PC-9 (cell line): ENCODE measurements around the gene MANEAL.

ENCODE experiments used
- EZH2 ChIP-seq: fragments of 200-600 bp; sonication (generic); IDR thresholded peaks from 2 replicates; pipeline ENCODE4 v1.8.0; 2017; ENCODE audit warnings: antibody characterized with exemption, low read depth
- TF ChIP-seq, protein P1 (sequence below): fragments of 200-600 bp; sonication (generic); conservative IDR thresholded peaks from 2 replicates; pipeline ENCODE4 v1.6.1; 2017; ENCODE audit warnings: mixed run types, antibody characterized with exemption, mild to moderate bottlenecking, moderate library complexity

GRCh38 chr1:37776946-37777516 is 16.6 kb upstream of the MANEAL start:
- TF ChIP-seq, protein P1, sequence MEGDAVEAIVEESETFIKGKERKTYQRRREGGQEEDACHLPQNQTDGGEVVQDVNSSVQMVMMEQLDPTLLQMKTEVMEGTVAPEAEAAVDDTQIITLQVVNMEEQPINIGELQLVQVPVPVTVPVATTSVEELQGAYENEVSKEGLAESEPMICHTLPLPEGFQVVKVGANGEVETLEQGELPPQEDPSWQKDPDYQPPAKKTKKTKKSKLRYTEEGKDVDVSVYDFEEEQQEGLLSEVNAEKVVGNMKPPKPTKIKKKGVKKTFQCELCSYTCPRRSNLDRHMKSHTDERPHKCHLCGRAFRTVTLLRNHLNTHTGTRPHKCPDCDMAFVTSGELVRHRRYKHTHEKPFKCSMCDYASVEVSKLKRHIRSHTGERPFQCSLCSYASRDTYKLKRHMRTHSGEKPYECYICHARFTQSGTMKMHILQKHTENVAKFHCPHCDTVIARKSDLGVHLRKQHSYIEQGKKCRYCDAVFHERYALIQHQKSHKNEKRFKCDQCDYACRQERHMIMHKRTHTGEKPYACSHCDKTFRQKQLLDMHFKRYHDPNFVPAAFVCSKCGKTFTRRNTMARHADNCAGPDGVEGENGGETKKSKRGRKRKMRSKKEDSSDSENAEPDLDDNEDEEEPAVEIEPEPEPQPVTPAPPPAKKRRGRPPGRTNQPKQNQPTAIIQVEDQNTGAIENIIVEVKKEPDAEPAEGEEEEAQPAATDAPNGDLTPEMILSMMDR: no peak
- no peak for TF ChIP-seq EZH2
